Liver (tissue), 9 donors: Measurements from ENCODE around the gene IGF2BP1. TPM values are rescaled to one million over a fixed set of nuclear protein-coding genes. Genes with fewer than 3 reads are reported as not detected.
"Not testable (repeated sequence)": the region's sequence is repeated elsewhere in the genome, so short reads cannot be mapped to it uniquely, and the experiment has no call there.

Experiments
- DNase-seq: peaks from one replicate; pipeline ENCODE4 v3.0.0-alpha.2; 2017; ENCODE audit warnings: low spot score
- H3K27ac ChIP-seq, 2 donors: one replicate each; pipeline ENCODE4 v1.7.0; 2013; ENCODE audit warnings: inconsistent platforms in 2 of 2, low read length in 2 of 2, control low read depth in 1 of 2, low read depth in 1 of 2, mild to moderate bottlenecking in 1 of 2
- H3K27me3 ChIP-seq, 4 donors: one replicate each; pipeline versions ENCODE4 v1.6.1 to v1.7.0; 2013; ENCODE audit warnings: low read length in 3 of 4, inconsistent platforms in 1 of 4, mild to moderate bottlenecking in 1 of 4, moderate library complexity in 1 of 4; ENCODE audit not compliant: control insufficient read depth in 4 of 4, insufficient read depth in 4 of 4
- H3K36me3 ChIP-seq, 4 donors: one replicate each; pipeline versions ENCODE4 v1.6.1 to v1.7.0; 2013; ENCODE audit warnings: low read length in 3 of 4, mild to moderate bottlenecking in 3 of 4, low read depth in 1 of 4, moderate library complexity in 1 of 4; ENCODE audit not compliant: control insufficient read depth in 4 of 4, insufficient read depth in 3 of 4
- H3K4me1 ChIP-seq, 4 donors: one replicate each; pipeline versions ENCODE4 v1.6.1 to v1.7.0; 2013; ENCODE audit warnings: low read length in 3 of 4, mild to moderate bottlenecking in 3 of 4, moderate library complexity in 1 of 4; ENCODE audit not compliant: control insufficient read depth in 4 of 4, insufficient read depth in 4 of 4
- H3K4me3 ChIP-seq, 3 donors: one replicate each; pipeline versions ENCODE4 v1.6.1 to v1.7.0; 2013; ENCODE audit warnings: low read length in 3 of 3, control low read depth in 1 of 3, low read depth in 1 of 3, mild to moderate bottlenecking in 1 of 3
- H3K9ac ChIP-seq, 2 donors: one replicate each; pipeline ENCODE4 v1.7.0; 2013; ENCODE audit warnings: low read length in 2 of 2, mild to moderate bottlenecking in 2 of 2, moderate library complexity in 2 of 2, control low read depth in 1 of 2, low read depth in 1 of 2
- H3K9me3 ChIP-seq, 4 donors: one replicate each; pipeline versions ENCODE4 v1.6.1 to v1.7.0; 2013; ENCODE audit warnings: low read length in 3 of 4; ENCODE audit not compliant: control insufficient read depth in 4 of 4
- ATF3 ChIP-seq: IDR thresholded peaks from 2 replicates; pipeline ENCODE4 v1.6.1; 2016; ENCODE audit warnings: antibody characterized with exemption
- CTCF ChIP-seq: fragments of 150-350 bp; IDR thresholded peaks from 2 replicates; pipeline ENCODE4 v1.5.1; 2017; ENCODE audit warnings: improper control_type of control experiment, low read depth, low read length; ENCODE audit not compliant: missing input control
- EGR1 ChIP-seq, 2 donors: IDR thresholded peaks; 2 replicates each; pipeline ENCODE4 v1.6.1; 2016 to 2018; ENCODE audit warnings: antibody characterized with exemption in 2 of 2, low read depth in 2 of 2
- FOXA1 ChIP-seq: IDR thresholded peaks from 2 replicates; pipeline ENCODE4 v1.6.1; 2016; ENCODE audit warnings: antibody characterized with exemption
- FOXA2 ChIP-seq: IDR thresholded peaks from 2 replicates; pipeline ENCODE4 v1.6.1; 2016; ENCODE audit warnings: antibody characterized with exemption
- GABPA ChIP-seq, 2 donors: IDR thresholded peaks in 1 of 2; conservative IDR thresholded peaks in 1 of 2; 2 replicates each; pipeline ENCODE4 v1.6.1; 2016; ENCODE audit warnings: antibody characterized with exemption in 2 of 2, mild to moderate bottlenecking in 1 of 2, moderate library complexity in 1 of 2
- HNF4A ChIP-seq, 2 donors: conservative IDR thresholded peaks; 2 replicates each; pipeline ENCODE4 v1.6.1; 2016; ENCODE audit warnings: antibody characterized with exemption in 2 of 2, mild to moderate bottlenecking in 2 of 2
- HNF4G ChIP-seq: IDR thresholded peaks from 2 replicates; pipeline ENCODE4 v1.6.1; 2016; ENCODE audit warnings: antibody characterized with exemption
- JUND ChIP-seq, 2 donors: IDR thresholded peaks; 2 replicates each; pipeline ENCODE4 v1.6.1; 2016; ENCODE audit warnings: antibody characterized with exemption in 2 of 2
- MAX ChIP-seq: IDR thresholded peaks from 2 replicates; pipeline ENCODE4 v1.6.1; 2016; ENCODE audit warnings: antibody characterized with exemption
- NR2F2 ChIP-seq: IDR thresholded peaks from 2 replicates; pipeline ENCODE4 v1.6.1; 2016; ENCODE audit warnings: antibody characterized with exemption
- RAD21 ChIP-seq, 2 donors: IDR thresholded peaks; 2 replicates each; pipeline ENCODE4 v1.6.1; 2016; ENCODE audit warnings: antibody characterized with exemption in 2 of 2, mild to moderate bottlenecking in 2 of 2
- REST ChIP-seq: IDR thresholded peaks from 2 replicates; pipeline ENCODE4 v1.6.1; 2016; ENCODE audit warnings: antibody characterized with exemption, mild to moderate bottlenecking
- RXRA ChIP-seq, 2 donors: IDR thresholded peaks; 2 replicates each; pipeline ENCODE4 v1.6.1; 2017 to 2018; ENCODE audit warnings: antibody characterized with exemption in 2 of 2, mild to moderate bottlenecking in 1 of 2
- SP1 ChIP-seq: IDR thresholded peaks from 2 replicates; pipeline ENCODE4 v1.6.1; 2018; ENCODE audit warnings: antibody characterized with exemption, mild to moderate bottlenecking
- TAF1 ChIP-seq: conservative IDR thresholded peaks from 2 replicates; pipeline ENCODE4 v1.6.1; 2016; ENCODE audit warnings: antibody characterized with exemption, mild to moderate bottlenecking
- YY1 ChIP-seq: IDR thresholded peaks from 2 replicates; pipeline ENCODE4 v1.6.1; 2016; ENCODE audit warnings: antibody characterized with exemption, mild to moderate bottlenecking
- ZBTB33 ChIP-seq: IDR thresholded peaks from 2 replicates; pipeline ENCODE4 v1.6.1; 2016; ENCODE audit warnings: antibody characterized with exemption
- WGBS: extraction: QIAGEN DNeasy Blood & Tissue Kit; methylation state at CpG from one replicate; pipeline ENCODE4 v1.1.7; 2013; 5-methylcytosine and 5-hydroxymethylcytosine counted together
- polyA plus RNA-seq, 2 donors: library from polyadenylated mRNA; stranded (reverse) in 1 of 2; unstranded in 1 of 2; fragments of 200-250 nt in 1 of 2; fragments of >200 nt in 1 of 2; fragmentation: Nextera tagmentation in 1 of 2; extraction: Ambion mirVana in 1 of 2; gene quantifications; one replicate each; pipeline versions ENCODE4 v1.2.1 to v1.2.3, GENCODE V29; 2013 to 2015
- total RNA-seq, 2 donors: library from RNA; depleted of rRNA; stranded (reverse); fragments of >200 nt; gene quantifications; one replicate each; pipeline ENCODE4 v1.2.3, GENCODE V29; 2014
- donor health status: healthy.
- donor health status: healthy.
- donor health status: healthy.
- donor health status: healthy.
- donor health status: healthy.

The IGF2BP1 gene
- total and polyA plus RNA-seq, 4 donors: 22.6 TPM; not detected in 3

- no peak for TF ChIP-seq RXRA (IDR thresholded peaks at IDR 0.05)
Observed at GRCh38 chr17:49005140-49005539, 8.0 kb downstream of the IGF2BP1 start (continued).

- H3K9ac ChIP-seq, H3K4me3 ChIP-seq, H3K27ac ChIP-seq, H3K9me3 ChIP-seq, DNase-seq, H3K4me1 ChIP-seq, H3K36me3 ChIP-seq: not testable (repeated sequence)
- peaks cover 7 to 26% (median 9%) of the 10 kb centered on the region in 4 donors for H3K27me3 ChIP-seq
- 92% methylated on average over 5 of the region's 5 CpGs for WGBS
Observed at GRCh38 chr17:49008908-49009307, 11.7 kb downstream of the IGF2BP1 start.

GRCh38 chr17:49012769-49013255 lies 15.6 kb downstream of the IGF2BP1 start:
- 51% methylated on average over 9 of the region's 9 CpGs for WGBS
- no peaks in the 10 kb centered on the region for H3K36me3 ChIP-seq
- peaks cover 2 to 7% (median 3%) of the 10 kb centered on the region in 4 donors for H3K4me1 ChIP-seq
- DNase-seq: no peak
- no peak overlapping the region for H3K4me3 ChIP-seq
- no peaks in the 10 kb centered on the region for H3K9me3 ChIP-seq
- H3K27me3 ChIP-seq: peaks cover 3 to 11% (median 7%) of the 10 kb centered on the region in 4 donors
- TF ChIP-seq RAD21 (IDR thresholded peaks at IDR 0.05): no peak
- no peak overlapping the region for H3K9ac ChIP-seq
- no peak overlapping the region for H3K27ac ChIP-seq

- peaks cover 2 to 7% (median 3%) of the 10 kb centered on the region in 4 donors for H3K4me1 ChIP-seq
- H3K9me3 ChIP-seq: no peaks in the 10 kb centered on the region
- H3K9ac ChIP-seq: no peak overlapping the region
- DNase-seq: peak; percentile 76
- H3K27me3 ChIP-seq: peaks cover 3 to 13% (median 8%) of the 10 kb centered on the region in 4 donors
- 15% methylated on average over 65 of the region's 65 CpGs for WGBS
- H3K27ac ChIP-seq: no peak overlapping the region
- H3K4me3 ChIP-seq: peak overlapping the region in 1 of 3 donors; percentile 8
- TF ChIP-seq RAD21 (IDR thresholded peaks at IDR 0.05) (no peak), HNF4G (no peak), HNF4A (conservative IDR thresholded peaks at IDR 0.05) (no peak), FOXA2 (no peak), SP1 (no peak), FOXA1 (no peak), NR2F2 (no peak), TAF1 (no peak), CTCF (no peak), MAX (no peak), REST (no peak), EGR1 (IDR thresholded peaks at IDR 0.05; ENCODE audit: low read depth in 2 of 2) (no peak), ZBTB33 (no peak), JUND (IDR thresholded peaks at IDR 0.05) (no peak), YY1 (no peak), RXRA (IDR thresholded peaks at IDR 0.05) (no peak), ATF3 (no peak), GABPA (IDR thresholded peaks at IDR 0.05 in 1 of 2, conservative IDR thresholded peaks at IDR 0.05 in 1 of 2) (no peak)
- no peaks in the 10 kb centered on the region for H3K36me3 ChIP-seq
Observed at GRCh38 chr17:49013311-49014213, 16.4 kb downstream of the IGF2BP1 start.
